GM19023 (cell line): ENCODE measurements around the gene ACTL8.

Source experiments
- ATAC-seq: cut with Tn5 transposase; IDR thresholded peaks from one replicate; pipeline ENCODE4 v1.9.1; 2021; ENCODE audit warnings: mild to moderate bottlenecking, moderate library complexity; ENCODE audit not compliant: unreplicated experiment

The ACTL8 gene

DNA sequence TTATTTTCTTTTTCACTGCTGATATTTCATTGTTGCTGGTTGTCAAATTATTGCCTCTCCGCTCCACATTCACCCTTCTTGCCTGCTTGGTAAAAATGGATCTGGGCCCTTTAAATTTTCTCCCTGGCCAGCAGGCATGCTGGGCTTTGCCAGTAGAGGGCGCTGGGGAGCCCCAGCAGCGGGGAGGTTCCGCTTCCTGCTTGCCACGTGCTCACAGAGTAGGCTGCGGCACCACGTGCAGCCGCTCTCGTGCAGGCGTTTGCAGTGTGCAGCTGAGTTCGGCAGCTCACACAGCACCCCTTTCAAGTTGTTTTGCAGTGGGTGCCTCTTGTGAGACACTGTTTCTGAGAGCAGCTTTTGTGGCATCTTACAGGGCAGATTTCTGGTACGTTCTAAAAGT lies at the start of gene ACTL8:
Gene ACTL8, plus strand, starts transcription at position 214 of the 400 bp plus-strand sequence. CDS start 67,676 bp downstream, outside the sequence.
- ATAC-seq = no peak

DNA sequence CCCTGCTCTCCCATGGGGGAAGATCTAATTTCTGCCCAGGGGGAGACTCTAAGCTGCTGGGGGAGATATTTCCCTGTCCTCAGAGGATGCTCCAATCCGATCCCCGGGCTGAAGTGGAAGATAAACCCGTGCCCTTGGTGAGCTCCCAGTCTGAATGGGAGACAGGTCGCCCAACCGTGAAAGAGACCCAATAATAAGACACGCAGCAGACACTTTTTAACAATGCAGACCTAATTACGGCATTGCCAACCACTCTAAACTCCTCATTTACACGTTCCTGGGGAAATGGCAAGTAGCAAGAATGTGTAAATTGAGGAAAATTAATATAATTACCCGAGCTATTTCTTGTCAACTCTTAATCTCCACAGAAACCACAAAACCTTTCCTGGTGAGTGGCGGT lies 48.7 kb upstream of the ACTL8 start:
- no peak for ATAC-seq

- ATAC-seq = no peak
These were observed 45.2 kb upstream of the ACTL8 start for GRCh38 chr1:17709981-17710380.

DNA sequence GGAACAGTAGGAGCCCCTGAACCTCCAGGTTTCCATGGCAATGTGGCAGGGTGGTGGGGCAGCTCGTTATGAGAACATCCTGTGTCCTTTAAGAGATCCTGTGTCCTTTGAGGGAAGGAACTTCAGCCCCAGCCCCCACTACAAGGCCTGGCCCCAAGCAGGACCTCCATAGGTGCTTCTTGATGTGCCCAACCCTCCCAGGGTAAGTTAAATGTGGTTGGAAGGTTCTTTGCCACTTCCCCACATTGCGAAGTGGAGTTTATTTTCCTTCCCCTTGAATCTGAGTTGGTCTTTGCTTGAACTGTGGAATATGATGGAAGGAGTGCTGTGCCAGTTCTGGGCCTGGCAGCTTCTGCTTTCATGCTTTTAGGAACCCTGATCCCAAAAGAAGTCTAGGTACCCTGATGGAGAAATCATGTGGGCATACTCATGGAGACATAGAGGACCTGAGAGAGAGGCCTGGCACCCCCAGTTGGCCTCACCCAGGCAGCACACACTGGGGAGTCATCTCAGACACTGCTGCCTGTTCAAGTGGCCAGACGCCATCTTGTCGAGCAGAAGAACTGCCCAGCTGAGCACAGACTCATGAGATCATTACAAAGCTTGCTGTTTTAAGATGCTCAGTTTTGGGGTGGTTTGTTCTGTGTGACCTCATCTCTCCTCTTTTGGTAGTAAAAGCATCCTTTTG lies 44.1 kb upstream of the ACTL8 start:
- ATAC-seq = no peak

- no peak for ATAC-seq
These were observed 43.6 kb upstream of the ACTL8 start for GRCh38 chr1:17711577-17711910.

DNA sequence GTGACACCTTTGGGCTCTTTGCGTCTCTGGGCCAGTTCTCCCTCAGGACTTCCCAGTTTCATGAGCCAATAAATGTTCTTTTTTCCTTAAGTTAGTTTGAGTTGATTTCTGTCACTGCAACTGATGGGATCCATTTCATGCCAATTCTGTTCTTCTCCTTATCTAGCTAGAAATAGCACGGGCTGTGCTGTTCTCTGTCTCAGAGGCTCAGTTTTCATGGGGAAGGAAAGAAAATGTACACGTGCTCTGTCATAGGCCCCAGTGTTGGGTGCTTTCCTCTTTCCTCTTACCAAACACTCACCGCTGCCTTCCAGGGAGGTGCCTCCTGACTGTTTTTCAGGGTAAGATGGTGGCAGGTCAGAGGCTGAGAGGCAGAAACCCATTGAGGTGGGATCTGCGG lies 43.2 kb upstream of the ACTL8 start:
- ATAC-seq = no peak

GRCh38 chr1:17713993-17714392 lies 41.1 kb upstream of the ACTL8 start:
- no peak for ATAC-seq

DNA sequence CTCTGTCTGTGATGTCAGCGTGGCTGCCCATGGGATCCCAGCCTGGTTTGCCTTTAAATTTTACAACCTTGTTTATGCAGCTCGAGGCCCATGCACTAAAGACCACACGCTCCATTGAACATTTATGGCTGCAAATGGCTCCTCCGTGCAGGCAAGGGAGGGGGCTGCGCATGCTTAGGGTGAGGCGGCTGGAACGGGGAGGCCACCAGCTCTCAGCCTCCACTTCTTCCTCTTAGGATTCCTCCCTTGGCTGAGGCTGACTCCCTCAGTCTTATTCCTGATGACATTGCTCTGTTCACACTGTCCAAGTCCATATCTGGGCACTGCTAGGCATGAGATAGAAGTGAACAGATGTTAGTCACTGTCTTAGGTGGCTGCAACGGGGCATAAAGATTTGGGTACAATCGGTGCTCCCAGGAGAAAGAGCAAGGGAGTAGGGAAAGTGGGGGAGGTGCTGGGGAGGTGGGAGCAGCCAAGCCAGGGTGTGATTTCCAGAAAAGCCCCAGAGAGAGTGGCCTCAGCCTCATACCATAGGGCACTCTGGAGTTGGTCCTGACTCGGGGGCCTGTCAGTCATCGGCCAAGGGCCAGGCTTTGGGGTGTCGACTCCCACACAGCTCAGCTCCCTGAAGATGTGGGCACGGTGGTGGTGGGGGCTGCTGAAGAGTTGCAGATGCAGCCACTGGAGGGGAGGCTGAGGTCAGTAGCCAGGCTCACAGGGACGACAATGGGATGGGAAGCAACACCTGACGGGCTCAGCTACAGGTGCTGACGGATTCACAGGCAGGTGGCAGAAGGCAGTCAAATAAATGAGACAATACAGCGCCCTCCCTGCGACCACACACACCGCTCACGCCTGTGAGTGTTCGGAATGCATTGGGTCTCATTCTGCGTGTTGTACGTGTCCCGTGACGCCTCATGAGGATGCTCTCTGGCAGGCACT lies 37.3 kb upstream of the ACTL8 start:
- no peak for ATAC-seq

DNA sequence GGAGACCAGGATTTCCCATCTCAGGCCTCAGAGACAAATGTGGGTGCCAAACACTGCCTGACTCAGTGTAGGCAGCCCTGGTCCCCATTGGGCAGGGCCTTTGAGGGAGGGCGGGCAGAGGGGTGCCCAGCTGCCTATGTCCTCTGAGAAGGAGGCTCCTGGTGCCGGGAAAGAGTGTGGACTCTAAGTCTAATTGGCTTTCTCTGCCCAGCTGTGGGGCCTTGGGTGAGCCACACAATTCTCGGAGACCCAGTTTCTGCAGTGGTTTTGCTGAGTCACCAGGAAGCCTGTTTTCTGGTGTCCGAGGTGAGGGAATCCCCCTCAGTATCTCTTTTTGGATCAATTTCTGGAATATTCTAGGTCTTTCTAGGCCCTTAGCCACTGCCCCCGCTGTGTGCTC lies 35.3 kb upstream of the ACTL8 start:
- no peak for ATAC-seq

GRCh38 chr1:17721444-17721843 lies 33.7 kb upstream of the ACTL8 start:
- no peak for ATAC-seq

GRCh38 chr1:17723684-17724083 lies 31.4 kb upstream of the ACTL8 start:
- ATAC-seq = no peak

DNA sequence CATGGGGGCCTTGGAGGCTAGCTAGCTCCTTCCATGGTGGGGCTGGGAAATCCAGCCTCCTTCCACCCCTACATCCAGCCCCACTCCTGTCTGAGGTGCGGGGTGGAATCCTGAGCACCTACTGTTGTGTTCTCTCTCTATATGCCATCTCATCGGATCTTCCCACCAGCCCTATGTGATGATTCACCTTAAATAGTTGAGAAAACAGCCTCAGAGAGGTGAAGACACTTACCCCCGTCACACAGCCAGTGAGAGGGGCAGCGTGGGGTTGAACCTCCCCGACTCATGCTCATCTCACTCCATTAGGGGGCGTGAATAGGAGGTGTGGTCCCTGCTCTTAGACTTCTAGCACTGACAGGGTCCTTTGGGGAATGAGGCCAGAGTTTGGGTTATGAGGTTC lies 31.0 kb upstream of the ACTL8 start:
- ATAC-seq = no peak

- ATAC-seq = no peak
These were observed 29.9 kb upstream of the ACTL8 start for GRCh38 chr1:17725084-17725719.

- no peak for ATAC-seq
These were observed 29.1 kb upstream of the ACTL8 start for GRCh38 chr1:17725811-17726582.

DNA sequence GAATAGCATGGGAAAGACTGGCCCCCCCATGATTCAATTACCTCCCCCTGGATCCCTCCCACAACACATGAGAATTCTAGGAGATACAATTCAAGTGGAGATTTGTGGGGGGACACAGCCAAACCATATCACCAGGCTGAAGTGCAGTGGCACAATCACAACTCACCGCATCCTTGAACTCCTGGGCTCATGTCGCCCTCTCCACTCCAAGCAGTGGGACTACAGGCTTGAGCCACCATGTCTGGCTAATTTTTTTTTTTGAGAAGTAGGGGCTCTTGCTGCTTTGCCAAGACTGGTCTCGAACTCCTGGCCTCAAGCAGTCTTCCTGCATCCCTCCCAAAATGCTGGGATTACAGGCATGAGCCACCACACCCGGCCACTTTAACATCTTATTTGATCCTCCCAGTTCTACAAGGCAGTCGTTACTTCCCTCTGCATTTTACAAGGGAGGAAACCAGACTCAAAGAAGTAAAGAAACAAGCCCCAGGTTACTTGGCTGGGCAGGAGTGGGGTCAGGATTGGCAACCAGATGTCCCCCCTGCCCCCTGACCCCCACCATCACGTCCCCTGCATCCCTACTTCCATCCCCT lies 26.9 kb upstream of the ACTL8 start:
- no peak for ATAC-seq

DNA sequence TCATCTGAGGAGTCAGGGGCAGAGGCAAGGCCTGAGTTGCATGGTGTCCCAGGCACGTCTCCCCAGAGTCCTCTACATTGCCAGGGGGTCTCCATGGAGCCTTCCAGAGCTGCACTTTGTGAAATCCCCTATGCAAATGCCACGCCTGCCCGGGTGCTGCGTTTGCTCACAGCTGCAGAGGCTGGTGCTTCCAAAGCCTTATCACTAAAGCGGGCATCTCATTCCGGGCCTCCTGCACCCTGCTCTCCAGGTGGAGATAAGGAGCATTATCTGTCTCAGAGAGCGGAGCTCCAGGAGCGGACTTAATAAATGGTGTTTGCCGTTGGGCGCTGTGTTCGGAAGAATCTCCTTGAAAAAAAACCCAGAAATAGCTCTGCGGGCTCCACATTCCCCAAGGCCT lies 25.9 kb upstream of the ACTL8 start:
- no peak for ATAC-seq

DNA sequence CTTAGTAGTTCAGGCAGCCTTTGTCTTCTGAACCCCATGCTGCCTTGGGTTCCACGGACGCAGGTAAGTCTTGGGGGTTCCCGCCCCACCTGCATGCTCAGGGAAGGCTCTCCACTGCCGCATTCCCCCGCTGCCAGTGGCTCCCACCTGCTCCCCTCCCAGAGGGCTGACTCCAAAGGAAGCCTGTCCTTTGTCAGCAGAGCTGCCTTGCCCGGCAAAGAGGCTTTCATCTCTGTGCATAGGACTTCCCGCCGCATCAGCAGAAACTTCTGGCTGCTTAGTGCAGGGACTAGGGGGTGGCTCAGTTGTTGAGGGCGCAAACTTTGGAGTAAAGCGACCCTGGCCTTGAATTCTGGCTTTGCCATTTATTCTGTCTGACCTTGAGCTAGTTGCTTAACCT lies 25.2 kb upstream of the ACTL8 start:
- no peak for ATAC-seq

DNA sequence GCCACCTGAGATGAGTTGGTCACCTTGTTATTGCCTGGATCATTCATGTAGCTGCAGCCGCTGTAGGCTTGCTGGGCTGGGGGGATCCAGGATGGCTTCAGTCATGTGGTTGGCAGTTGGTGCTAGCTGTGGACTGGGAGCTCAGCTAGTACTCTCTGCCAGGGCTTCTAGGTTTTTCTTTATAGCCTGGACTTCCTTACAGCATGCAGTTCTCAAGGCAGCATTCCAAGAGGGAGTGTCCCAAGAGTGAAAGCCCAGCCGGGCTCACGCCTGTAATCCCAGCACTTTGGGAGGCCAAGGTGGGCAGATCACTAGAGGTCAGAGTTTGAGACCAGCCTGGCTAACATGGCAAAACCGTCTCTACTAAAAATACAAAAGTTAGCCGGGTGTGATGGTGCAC lies 23.7 kb upstream of the ACTL8 start:
- ATAC-seq = no peak

DNA sequence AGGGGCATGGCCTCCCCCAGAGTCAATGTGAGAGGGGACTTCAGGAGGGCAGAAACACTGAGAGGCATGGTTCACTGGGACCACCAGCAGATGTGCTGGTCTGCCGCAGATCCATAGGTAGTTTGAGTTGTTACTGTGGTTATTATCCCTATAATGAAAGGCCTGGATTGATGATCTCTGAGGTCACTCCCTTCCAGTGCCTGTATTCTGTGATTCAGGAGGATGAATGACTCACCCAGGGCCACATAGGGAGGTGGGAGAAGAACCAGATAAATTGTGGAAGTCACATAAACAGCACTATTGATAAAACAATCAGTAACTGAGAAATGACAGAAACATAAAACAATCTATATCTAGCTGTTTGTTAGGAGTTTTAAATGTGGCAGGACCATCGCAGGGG lies 22.7 kb upstream of the ACTL8 start:
- ATAC-seq = no peak

- ATAC-seq = no peak
These were observed 21.5 kb upstream of the ACTL8 start for GRCh38 chr1:17733661-17734060.

- ATAC-seq = no peak
These were observed 20.5 kb upstream of the ACTL8 start for GRCh38 chr1:17734609-17735008.
